HG03469 (cell line): Measurements from ENCODE around the gene LMTK2.

Experiments used
- ATAC-seq: cut with Tn5 transposase; IDR thresholded peaks from one replicate; pipeline ENCODE4 v1.9.1; 2021; ENCODE audit warnings: mild to moderate bottlenecking, moderate library complexity, moderate number of reproducible peaks; ENCODE audit not compliant: unreplicated experiment

LMTK2 gene

GRCh38 chr7:98106647-98107312 lies at the start of gene LMTK2:
Gene LMTK2 (plus strand): TSS chr7:98106862. CDS start chr7:98107178, 316 bp downstream.
- peak; percentile 98 for ATAC-seq

- ATAC-seq, result no peak
Measured at GRCh38 chr7:98057157-98057556, 49.5 kb upstream of the LMTK2 start.

GRCh38 chr7:98058186-98058585 lies 48.5 kb upstream of the LMTK2 start:
- no peak for ATAC-seq

- no peak for ATAC-seq
Measured at GRCh38 chr7:98064233-98064632, 42.4 kb upstream of the LMTK2 start.

GRCh38 chr7:98066208-98066607 lies 40.5 kb upstream of the LMTK2 start:
- ATAC-seq, result no peak

- ATAC-seq, result no peak
Measured at GRCh38 chr7:98066934-98067507, 39.6 kb upstream of the LMTK2 start.

- no peak for ATAC-seq
Measured at GRCh38 chr7:98073047-98073446, 33.6 kb upstream of the LMTK2 start.

- no peak for ATAC-seq
Measured at GRCh38 chr7:98075801-98076200, 30.9 kb upstream of the LMTK2 start.

- no peak for ATAC-seq
Measured at GRCh38 chr7:98077762-98078161, 28.9 kb upstream of the LMTK2 start.

- ATAC-seq, result no peak
Measured at GRCh38 chr7:98078197-98078870, 28.3 kb upstream of the LMTK2 start.

GRCh38 chr7:98079891-98080648 lies 26.6 kb upstream of the LMTK2 start:
- ATAC-seq, result no peak

GRCh38 chr7:98081319-98081718 lies 25.3 kb upstream of the LMTK2 start:
- no peak for ATAC-seq

GRCh38 chr7:98084631-98085030 lies 22.0 kb upstream of the LMTK2 start:
- no peak for ATAC-seq

- ATAC-seq, result no peak
Measured at GRCh38 chr7:98085674-98086073, 21.0 kb upstream of the LMTK2 start.

- no peak for ATAC-seq
Measured at GRCh38 chr7:98086281-98086718, 20.4 kb upstream of the LMTK2 start.

GRCh38 chr7:98088109-98088508 lies 18.6 kb upstream of the LMTK2 start:
- ATAC-seq, result no peak

GRCh38 chr7:98090116-98090515 lies 16.5 kb upstream of the LMTK2 start:
- ATAC-seq, result no peak

- no peak for ATAC-seq
Measured at GRCh38 chr7:98091061-98091460, 15.6 kb upstream of the LMTK2 start.

- no peak for ATAC-seq
Measured at GRCh38 chr7:98091523-98091922, 15.1 kb upstream of the LMTK2 start.

- ATAC-seq, result no peak
Measured at GRCh38 chr7:98097042-98097645, 9.5 kb upstream of the LMTK2 start.

GRCh38 chr7:98100088-98100487 lies 6.6 kb upstream of the LMTK2 start:
- ATAC-seq, result no peak
